Astrocyte (in vitro differentiated cells and primary cell): ENCODE data around the gene TAPBPL. TPM values are rescaled to one million over a fixed set of nuclear protein-coding genes. Genes with fewer than 3 reads are reported as not detected.

Source experiments
- DNase-seq: peaks from one replicate; pipeline ENCODE4 v3.0.0-alpha.2; 2010; ENCODE audit warnings: low read depth
- FAIRE-seq: peaks from 2 replicates; lab custom pipeline; 2011; peaks lifted over from hg19 to GRCh38; lab: Jason Lieb, UNC
- H2AFZ ChIP-seq: 2 replicates; pipeline ENCODE4 v1.6.0; 2012; ENCODE audit warnings: low read depth, low read length, inconsistent platforms
- H3K27ac ChIP-seq: 2 replicates; pipeline ENCODE4 v1.5.1; 2011; ENCODE audit warnings: low read depth, low read length, inconsistent platforms
- H3K27me3 ChIP-seq: 2 replicates; pipeline ENCODE4 v1.6.0; 2011; ENCODE audit warnings: low read length, inconsistent platforms; ENCODE audit not compliant: insufficient read depth
- H3K36me3 ChIP-seq: 2 replicates; pipeline ENCODE4 v1.5.1; 2011; ENCODE audit warnings: low read length, inconsistent platforms; ENCODE audit not compliant: insufficient read depth
- H3K4me1 ChIP-seq: 2 replicates; pipeline ENCODE4 v1.5.1; 2011; ENCODE audit warnings: low read length, inconsistent platforms; ENCODE audit not compliant: insufficient read depth
- H3K4me2 ChIP-seq: 2 replicates; pipeline ENCODE4 v1.6.0; 2012; ENCODE audit warnings: low read length, inconsistent platforms
- H3K4me3 ChIP-seq: 2 replicates; pipeline ENCODE4 v1.5.1; 2011; ENCODE audit warnings: low read depth, mild to moderate bottlenecking, low read length, inconsistent platforms; ENCODE audit not compliant: insufficient read depth
- H3K79me2 ChIP-seq: 2 replicates; pipeline ENCODE4 v1.6.0; 2012; ENCODE audit warnings: mild to moderate bottlenecking, low read length, inconsistent platforms; ENCODE audit not compliant: insufficient read depth
- H3K9ac ChIP-seq: 2 replicates; pipeline ENCODE4 v1.6.0; 2012; ENCODE audit warnings: mild to moderate bottlenecking, low read length, inconsistent platforms
- H3K9me3 ChIP-seq: 2 replicates; pipeline ENCODE4 v1.5.1; 2012; ENCODE audit warnings: low read depth, mild to moderate bottlenecking, low read length, inconsistent platforms; ENCODE audit not compliant: insufficient read depth
- H4K20me1 ChIP-seq: 2 replicates; pipeline ENCODE4 v1.6.0; 2012; ENCODE audit warnings: low read length, inconsistent platforms; ENCODE audit not compliant: insufficient read depth
- H3K27ac Mint-ChIP-seq: one replicate; pipeline ENCODE4 v1.8.0; 2021; ENCODE audit warnings: mild to moderate bottlenecking, mixed read lengths; ENCODE audit not compliant: unreplicated experiment
- H3K27me3 Mint-ChIP-seq: one replicate; pipeline ENCODE4 v1.8.0; 2021; ENCODE audit warnings: low read depth, mixed read lengths; ENCODE audit not compliant: unreplicated experiment
- H3K36me3 Mint-ChIP-seq: one replicate; pipeline ENCODE4 v1.8.0; 2021; ENCODE audit warnings: low read depth, mixed read lengths; ENCODE audit not compliant: unreplicated experiment
- H3K4me1 Mint-ChIP-seq: one replicate; pipeline ENCODE4 v1.8.0; 2021; ENCODE audit warnings: low read depth, mixed read lengths; ENCODE audit not compliant: unreplicated experiment
- H3K4me3 Mint-ChIP-seq: one replicate; pipeline ENCODE4 v1.8.0; 2021; ENCODE audit warnings: mild to moderate bottlenecking, moderate library complexity, mixed read lengths; ENCODE audit not compliant: unreplicated experiment
- H3K9me3 Mint-ChIP-seq: one replicate; pipeline ENCODE4 v1.8.0; 2021; ENCODE audit warnings: mild to moderate bottlenecking, mixed read lengths; ENCODE audit not compliant: unreplicated experiment
- EZH2 ChIP-seq: IDR thresholded peaks from 2 replicates; pipeline ENCODE4 v1.6.1; 2012; ENCODE audit warnings: mild to moderate bottlenecking, low read length, inconsistent platforms; ENCODE audit not compliant: insufficient read depth
- total RNA-seq: library from RNA; stranded (reverse); gene quantifications from 2 replicates; pipeline ENCODE4 v1.2.1, GENCODE V29; 2021
- TF ChIP-seq, protein P1 (sequence below): IDR thresholded peaks from 2 replicates; pipeline ENCODE4 v1.5.1; 2011; ENCODE audit warnings: low read depth, mild to moderate bottlenecking, inconsistent platforms, low read length, moderate library complexity; ENCODE audit not compliant: insufficient read depth

TAPBPL gene
- total RNA-seq, 1 donor from 2014 or later: 1.6 TPM

DNA sequence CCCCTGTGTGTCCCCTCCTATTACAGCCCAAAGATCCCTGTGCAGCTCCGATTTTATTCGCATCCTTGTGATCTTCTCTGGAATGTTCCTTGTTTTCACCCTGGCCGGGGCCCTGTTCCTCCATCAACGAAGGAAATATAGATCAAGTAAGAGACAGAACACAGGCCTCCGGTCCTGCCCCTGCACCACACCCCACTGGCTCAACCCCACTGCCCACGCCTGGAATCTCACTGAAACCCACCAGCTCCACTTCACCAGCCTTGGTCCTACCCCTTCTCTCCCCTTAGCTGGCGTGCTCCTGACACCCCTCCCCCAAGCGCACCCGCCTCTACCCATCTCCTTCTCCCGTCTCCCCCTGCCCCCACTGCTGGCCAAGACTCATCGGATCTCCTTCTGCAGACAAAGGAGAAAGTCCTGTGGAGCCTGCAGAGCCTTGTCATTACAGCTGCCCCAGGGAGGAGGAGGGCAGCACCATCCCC lies 934 bp upstream of the TAPBPL start:
- no peak overlapping the region for H3K27ac ChIP-seq
- H4K20me1 ChIP-seq: no peaks in the 10 kb centered on the region
- H3K4me3 ChIP-seq: peak overlapping the region; percentile 65

DNA sequence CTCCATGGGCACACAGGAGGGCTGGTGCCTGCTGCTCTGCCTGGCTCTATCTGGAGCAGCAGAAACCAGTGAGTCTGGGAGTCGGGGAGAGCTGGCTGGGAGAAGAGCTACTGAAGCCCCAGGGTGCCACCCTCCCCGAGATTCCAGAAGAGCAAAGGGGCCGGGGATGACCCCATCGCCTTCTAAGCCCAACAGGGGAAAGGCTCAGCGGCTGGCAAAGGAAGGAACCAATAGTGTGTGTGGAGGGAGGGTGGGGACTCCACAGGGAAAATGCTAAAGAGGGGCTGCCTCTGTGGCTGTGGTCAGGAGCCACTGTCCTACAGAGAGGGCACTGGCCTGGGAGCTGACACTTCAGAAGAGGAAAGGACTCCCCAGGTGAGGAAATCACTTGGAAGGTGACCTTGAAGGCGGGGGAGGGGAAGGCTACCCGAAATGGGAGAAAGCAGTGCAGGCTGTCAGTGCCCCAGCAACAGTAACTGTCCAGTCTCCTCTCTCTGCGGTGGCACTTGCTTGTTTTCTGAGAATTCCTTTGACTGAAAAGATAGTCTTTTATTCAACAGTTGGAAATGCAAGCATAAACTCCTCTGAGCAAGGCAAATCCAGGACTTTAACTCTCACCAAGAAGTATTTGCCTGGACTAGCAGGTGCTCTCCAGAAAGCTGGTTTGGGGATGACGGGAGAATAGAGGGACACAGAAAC lies 552 bp downstream of the TAPBPL start:
- peak overlapping the region; percentile 77 for H3K27ac Mint-ChIP-seq
- Histone ChIP-seq H3K36me3 (no peaks in the 10 kb centered on the region), H3K9ac (peak overlapping the region; percentile 78), H3K27me3 (no peaks in the 10 kb centered on the region), H3K4me2 (peak overlapping the region; percentile 92), H3K4me3 (peak overlapping the region; percentile 65), H4K20me1 (no peaks in the 10 kb centered on the region), H3K9me3 (no peaks in the 10 kb centered on the region), H3K4me1 (peaks cover 28% of the 10 kb centered on the region), H3K27ac (peak overlapping the region; percentile 79), H3K79me2 (no peaks in the 10 kb centered on the region), H2AFZ (peak overlapping the region; percentile 94)
- no peak for DNase-seq
- TF ChIP-seq EZH2: no peak
- TF ChIP-seq, protein P1, sequence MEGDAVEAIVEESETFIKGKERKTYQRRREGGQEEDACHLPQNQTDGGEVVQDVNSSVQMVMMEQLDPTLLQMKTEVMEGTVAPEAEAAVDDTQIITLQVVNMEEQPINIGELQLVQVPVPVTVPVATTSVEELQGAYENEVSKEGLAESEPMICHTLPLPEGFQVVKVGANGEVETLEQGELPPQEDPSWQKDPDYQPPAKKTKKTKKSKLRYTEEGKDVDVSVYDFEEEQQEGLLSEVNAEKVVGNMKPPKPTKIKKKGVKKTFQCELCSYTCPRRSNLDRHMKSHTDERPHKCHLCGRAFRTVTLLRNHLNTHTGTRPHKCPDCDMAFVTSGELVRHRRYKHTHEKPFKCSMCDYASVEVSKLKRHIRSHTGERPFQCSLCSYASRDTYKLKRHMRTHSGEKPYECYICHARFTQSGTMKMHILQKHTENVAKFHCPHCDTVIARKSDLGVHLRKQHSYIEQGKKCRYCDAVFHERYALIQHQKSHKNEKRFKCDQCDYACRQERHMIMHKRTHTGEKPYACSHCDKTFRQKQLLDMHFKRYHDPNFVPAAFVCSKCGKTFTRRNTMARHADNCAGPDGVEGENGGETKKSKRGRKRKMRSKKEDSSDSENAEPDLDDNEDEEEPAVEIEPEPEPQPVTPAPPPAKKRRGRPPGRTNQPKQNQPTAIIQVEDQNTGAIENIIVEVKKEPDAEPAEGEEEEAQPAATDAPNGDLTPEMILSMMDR: no peak
- no peak for FAIRE-seq
- H3K4me1 Mint-ChIP-seq: peaks cover 14% of the 10 kb centered on the region
- peaks cover 12% of the 10 kb centered on the region for H3K36me3 Mint-ChIP-seq
- H3K9me3 Mint-ChIP-seq: no peaks in the 10 kb centered on the region
- H3K4me3 Mint-ChIP-seq: no peak overlapping the region
- peaks cover 6% of the 10 kb centered on the region for H3K27me3 Mint-ChIP-seq

More for the DNA sequence above, 934 bp upstream of the TAPBPL start:
- no peaks in the 10 kb centered on the region for H3K79me2 ChIP-seq
- H3K4me1 ChIP-seq: peaks cover 28% of the 10 kb centered on the region
- H3K27me3 Mint-ChIP-seq: peaks cover 7% of the 10 kb centered on the region
- H3K4me3 Mint-ChIP-seq: peak overlapping the region; percentile 72
- H2AFZ ChIP-seq: peak overlapping the region; percentile 94
- no peaks in the 10 kb centered on the region for H3K9me3 Mint-ChIP-seq
- H3K4me2 ChIP-seq: peak overlapping the region; percentile 92
- peak overlapping the region; percentile 78 for H3K9ac ChIP-seq
- DNase-seq (no peak), FAIRE-seq (no peak)
- H3K4me1 Mint-ChIP-seq: peaks cover 14% of the 10 kb centered on the region
- H3K9me3 ChIP-seq: no peaks in the 10 kb centered on the region
- H3K27ac Mint-ChIP-seq: no peak overlapping the region
- H3K27me3 ChIP-seq: no peaks in the 10 kb centered on the region
- peaks cover 7% of the 10 kb centered on the region for H3K36me3 Mint-ChIP-seq
- TF ChIP-seq, protein P1: no peak
- TF ChIP-seq EZH2: no peak
- H3K36me3 ChIP-seq: no peaks in the 10 kb centered on the region
